HG02870 (cell line): Measurements from ENCODE around the gene SLC4A5.

Experiments
- ATAC-seq: cut with Tn5 transposase; IDR thresholded peaks from one replicate; pipeline ENCODE4 v1.9.1; 2021; ENCODE audit warnings: mild to moderate bottlenecking, moderate library complexity; ENCODE audit not compliant: unreplicated experiment

Gene SLC4A5, protein sequence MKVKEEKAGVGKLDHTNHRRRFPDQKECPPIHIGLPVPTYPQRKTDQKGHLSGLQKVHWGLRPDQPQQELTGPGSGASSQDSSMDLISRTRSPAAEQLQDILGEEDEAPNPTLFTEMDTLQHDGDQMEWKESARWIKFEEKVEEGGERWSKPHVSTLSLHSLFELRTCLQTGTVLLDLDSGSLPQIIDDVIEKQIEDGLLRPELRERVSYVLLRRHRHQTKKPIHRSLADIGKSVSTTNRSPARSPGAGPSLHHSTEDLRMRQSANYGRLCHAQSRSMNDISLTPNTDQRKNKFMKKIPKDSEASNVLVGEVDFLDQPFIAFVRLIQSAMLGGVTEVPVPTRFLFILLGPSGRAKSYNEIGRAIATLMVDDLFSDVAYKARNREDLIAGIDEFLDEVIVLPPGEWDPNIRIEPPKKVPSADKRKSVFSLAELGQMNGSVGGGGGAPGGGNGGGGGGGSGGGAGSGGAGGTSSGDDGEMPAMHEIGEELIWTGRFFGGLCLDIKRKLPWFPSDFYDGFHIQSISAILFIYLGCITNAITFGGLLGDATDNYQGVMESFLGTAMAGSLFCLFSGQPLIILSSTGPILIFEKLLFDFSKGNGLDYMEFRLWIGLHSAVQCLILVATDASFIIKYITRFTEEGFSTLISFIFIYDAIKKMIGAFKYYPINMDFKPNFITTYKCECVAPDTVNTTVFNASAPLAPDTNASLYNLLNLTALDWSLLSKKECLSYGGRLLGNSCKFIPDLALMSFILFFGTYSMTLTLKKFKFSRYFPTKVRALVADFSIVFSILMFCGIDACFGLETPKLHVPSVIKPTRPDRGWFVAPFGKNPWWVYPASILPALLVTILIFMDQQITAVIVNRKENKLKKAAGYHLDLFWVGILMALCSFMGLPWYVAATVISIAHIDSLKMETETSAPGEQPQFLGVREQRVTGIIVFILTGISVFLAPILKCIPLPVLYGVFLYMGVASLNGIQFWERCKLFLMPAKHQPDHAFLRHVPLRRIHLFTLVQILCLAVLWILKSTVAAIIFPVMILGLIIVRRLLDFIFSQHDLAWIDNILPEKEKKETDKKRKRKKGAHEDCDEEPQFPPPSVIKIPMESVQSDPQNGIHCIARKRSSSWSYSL

DNA sequence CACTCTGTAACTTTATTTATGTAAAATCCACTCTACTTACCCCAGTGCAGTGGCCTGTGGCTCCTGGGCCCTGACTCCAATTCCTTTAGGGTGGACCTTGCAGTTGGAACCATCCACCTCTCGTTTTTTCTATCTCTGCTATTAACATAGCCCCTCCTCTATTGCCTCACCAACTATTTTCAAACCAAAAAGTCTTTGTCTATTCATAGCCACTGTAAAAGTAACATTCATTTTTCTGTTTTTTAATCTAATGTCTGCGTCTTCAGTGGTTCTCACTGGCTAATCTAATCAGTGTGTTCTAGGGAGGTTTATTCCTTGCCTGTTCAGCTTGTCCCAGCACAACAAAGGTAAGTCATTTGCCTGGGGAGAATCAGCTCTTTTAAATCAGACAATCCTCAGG is at the start of gene SLC4A5:
Gene SLC4A5, minus strand, starts transcription at position 101 of the 400 bp plus-strand sequence. CDS start 28,393 bp downstream, outside the sequence.
- ATAC-seq = no peak

DNA sequence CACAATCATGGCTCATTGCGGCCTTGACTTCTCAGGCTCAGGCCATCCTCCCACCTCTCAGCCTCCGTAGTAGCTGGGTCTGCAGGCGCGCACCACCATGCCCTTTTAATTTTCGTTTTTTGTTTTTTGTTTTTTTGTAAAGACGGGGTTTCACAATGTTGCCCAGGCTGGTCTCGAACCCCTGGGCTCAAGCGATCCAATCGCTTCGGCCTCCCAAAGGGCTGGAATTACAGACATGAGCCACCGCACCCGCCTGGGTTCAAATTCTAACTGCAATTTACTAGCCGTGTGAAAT is 49.2 kb upstream of the SLC4A5 start:
- ATAC-seq = no peak

DNA sequence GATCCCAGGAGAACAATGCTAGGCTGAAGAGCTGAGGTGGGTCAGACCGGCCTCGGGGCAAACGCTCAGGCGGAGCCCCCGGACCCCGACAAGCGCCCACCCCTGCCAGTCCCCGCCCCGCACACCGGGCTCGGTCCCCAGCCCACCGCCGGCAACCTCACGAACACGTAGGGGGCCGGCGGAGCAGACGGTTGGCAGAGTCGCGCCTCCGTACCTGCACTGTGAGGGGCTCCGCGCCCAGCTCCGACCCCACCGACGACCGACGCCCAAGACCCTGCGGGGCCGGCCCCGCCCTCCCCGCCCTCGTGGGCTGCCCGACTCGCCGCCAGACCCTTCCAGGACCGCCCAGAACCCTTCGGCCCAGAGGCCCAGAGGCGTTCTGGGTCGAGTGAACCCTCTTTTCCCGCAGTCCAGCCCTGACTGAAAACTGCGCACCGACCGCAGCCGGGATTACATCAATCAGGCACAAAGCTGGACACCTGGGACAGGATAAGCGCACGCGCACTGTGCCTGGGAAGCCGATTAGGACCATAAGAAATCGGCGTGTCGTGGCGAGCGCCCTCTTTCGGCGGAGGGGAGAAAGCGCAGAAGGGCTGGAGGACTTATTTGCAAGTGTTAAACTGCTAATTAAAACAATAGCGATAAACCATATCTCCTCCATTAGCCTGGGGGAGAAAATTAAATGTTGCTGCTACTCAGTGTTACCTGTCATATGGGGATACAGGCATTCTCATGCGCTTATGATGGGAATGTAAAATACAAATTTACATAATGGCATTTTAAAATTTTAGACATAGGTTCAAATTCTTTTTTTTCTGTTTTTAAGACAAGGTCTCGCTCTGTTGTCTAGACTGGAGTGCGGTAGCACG is 48.6 kb upstream of the SLC4A5 start:
- ATAC-seq = peak; percentile 58

DNA sequence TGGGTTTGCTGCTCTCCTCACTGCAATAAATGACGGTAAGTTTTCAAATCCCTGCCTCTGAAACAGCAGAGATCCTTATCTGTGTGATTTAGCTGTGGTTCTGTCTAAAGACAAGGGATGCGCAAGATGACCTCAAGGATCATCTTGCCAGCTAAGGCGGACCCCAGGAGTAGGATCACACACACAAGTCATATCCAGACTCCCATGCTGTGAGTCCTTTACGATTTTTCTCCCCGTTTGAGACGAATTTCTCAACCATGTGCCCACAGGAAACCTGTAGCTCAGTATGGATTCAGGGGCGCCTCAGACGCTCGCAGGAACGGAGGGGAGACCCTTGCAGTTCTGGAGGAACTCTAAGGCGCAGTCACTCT is 48.0 kb upstream of the SLC4A5 start:
- ATAC-seq = no peak

DNA sequence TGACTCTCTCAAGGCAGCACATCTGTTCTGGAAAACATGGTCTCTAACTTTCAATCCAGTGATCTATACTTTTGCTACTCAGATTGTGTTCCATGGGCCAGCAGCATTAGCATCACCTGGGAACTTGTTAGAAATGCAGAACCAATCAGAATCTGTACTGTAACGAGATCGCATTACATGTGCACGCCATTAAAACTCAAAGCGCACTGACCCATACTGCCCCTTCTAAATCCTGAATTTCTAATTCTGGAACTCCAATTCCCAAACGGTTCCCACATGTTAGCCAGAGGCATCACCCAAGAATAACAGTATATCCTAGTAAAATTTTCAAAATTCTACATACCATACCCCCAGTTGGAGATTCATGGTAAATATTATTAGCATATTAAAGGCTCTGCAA is 47.4 kb upstream of the SLC4A5 start:
- ATAC-seq = no peak

DNA sequence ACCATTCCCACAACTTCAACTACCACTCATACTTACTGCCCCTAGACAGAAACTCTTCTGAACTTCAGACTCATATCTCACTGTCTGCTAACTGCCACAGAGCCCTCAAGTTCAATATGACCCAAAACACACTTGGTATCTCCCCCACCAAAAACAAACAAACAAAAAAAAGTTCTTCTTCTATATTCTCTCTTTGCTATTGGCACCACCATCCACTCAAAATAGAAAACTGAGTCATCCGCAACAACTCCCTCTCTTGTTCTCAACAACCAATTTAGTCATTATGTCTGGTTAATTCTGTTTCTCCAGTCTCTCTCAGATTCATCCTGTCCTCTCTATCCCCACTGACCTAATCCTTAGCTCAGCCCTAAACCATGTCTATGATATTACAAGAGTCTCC is 44.1 kb upstream of the SLC4A5 start:
- ATAC-seq = no peak

DNA sequence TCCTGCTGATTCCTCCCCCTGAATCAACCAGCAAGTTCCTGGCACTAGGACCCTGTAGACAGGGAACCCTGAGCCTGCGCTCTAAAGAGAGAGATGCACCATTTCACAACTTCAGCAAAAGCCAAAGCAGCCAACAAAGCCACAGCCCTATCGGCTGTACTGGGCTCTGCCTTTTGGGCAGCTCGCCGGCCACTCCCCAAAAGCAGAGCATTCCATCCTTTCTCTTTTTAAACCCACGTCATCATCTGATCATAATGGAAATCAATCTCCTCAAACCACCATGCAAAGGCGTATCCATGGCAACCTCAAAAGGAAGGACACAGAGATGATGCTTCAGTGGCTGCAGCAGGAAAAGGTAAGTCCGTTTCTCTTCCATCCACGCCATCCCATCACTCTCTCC is 42.2 kb upstream of the SLC4A5 start:
- no peak for ATAC-seq

DNA sequence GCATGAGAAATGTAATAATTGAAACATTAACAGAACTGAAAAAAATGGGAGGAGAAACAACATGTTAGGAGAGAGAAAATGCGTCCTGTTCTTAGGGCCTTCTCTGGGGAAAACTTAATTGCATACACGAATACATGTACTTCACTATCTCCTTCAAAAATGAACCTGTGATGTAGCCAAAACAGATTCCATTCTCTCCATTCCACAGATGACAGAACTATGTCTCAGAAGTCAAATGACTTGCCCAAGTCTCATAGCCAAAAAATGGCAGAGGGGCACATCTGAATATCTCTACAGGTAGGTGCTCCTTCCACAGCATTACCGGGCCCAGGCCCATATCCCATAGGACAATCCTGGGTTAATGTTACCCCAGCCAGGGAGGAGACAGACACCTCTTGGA is 40.8 kb upstream of the SLC4A5 start:
- ATAC-seq = no peak

DNA sequence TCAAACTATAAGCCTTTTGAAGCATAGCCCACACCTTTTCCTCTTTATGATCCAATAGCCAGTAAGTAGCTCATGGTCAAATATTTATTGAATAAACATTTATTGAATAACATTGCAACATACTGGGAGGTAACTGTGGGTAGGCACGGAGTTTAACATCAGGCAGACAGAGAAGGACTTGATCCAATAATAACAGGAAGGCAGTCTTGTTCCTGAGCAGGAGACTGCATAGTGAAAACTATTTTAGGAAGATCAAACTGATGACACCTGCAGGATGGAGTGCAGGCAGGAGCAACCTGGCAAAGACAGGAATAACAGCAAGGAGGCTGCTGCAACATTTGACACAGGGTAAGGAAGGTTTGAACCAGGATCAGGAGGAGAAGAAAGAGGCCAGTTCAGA is 40.0 kb upstream of the SLC4A5 start:
- no peak for ATAC-seq

DNA sequence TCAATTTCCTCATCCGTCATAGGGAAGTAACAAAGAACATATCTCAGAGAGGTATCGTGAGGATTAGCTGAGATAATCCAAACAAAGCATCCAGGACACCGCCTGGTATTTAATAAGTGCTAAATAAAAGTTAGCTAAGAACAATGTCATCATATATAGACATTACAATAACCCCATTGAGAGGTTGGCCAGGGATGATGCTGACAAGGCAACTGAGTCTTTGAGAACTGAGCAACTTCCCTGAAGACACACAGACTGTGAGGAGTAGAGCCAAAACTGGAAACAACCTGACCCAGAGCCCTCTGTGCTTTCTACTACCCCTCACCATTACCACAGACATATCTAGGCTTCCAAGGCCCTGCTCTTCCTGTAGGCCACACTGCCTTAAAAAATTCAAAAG is 38.5 kb upstream of the SLC4A5 start:
- ATAC-seq = no peak

DNA sequence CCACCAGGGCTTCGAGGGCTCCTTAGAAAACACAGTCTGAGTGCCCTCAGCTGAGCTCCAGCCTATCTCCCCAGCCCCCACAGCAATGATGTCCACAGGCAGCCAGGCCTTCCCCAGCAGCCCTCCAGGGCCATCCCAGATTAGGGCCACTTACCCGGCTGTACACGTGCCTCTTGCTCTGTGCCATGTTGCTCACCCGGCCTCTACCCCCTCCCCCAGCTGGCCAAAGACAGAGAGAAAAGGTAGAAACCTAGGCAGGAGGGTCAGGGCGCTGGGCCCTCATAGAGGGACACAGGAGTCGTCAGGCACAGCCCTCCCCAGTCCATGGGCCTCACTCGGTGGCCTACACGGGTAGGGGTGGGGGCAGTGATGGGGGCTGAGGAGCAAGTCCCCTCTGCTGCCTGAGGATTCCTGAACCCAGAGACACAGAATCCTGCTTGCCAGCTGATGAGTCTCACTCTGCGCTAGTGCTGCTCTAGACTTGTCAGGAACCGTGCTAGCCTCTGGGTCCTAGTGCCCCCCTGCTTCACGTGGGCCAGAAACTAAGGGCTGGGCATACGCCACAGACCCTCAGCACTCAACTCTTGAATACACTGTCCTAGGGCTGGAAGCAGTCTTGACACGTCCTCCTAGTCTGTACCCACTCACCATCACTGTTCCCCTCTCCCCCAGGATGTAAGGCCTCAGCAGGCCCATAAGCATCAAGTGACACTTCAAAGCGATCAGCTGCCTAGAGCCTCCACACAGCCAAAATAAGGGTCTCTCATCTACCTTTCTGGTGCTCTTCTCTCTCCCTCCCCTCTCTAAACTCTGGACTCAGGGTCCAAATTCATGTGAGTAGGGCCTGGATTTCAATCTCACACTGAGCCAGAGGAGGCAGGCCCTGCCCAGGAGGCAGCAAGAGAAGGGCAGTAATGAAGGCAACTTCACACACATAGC is 36.9 kb upstream of the SLC4A5 start, which contains the start of gene DCTN1:
Gene DCTN1, minus strand, starts transcription at position 461 of the 939 bp plus-strand sequence. Its CDS starts 274 bp downstream, at position 187.
- no peak for ATAC-seq

DNA sequence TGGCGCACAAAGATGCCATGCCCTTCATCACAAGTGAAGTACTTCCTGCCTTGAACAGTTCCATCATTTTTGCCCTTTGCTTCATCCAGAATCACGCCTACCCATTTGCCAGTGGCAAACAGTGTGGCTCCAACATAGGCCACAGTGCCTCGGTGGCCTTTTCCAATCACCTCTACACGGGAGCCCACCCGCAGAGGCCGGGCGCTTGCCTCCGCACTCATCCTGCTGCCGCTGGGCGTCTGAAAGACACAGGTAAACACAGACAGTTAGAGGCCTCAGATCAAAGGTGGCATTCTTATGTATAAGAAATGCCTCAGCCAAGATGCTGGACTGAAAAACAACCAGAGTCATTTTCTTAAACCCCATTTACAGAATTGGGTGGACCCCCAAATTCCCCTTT is 34.8 kb upstream of the SLC4A5 start:
- ATAC-seq = no peak

DNA sequence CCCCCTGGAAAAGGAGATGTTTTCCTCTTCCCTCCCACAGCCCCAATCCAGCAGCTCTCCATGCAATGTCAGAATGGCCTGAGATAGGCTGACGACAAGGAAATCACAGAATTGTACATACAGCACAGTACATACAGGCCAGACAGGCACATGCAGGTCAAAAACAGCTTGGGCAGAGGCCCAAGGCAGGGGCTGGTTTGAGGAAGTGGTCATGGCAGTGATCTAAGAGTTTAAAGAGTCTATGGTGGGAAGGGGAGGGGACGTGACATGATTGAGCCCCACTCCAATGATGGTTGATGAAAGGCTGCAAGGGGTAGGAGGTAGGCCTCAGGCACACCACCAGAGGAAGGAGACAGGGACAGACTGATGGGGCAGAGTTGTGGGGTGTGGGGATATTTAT is 32.6 kb upstream of the SLC4A5 start:
- no peak for ATAC-seq

DNA sequence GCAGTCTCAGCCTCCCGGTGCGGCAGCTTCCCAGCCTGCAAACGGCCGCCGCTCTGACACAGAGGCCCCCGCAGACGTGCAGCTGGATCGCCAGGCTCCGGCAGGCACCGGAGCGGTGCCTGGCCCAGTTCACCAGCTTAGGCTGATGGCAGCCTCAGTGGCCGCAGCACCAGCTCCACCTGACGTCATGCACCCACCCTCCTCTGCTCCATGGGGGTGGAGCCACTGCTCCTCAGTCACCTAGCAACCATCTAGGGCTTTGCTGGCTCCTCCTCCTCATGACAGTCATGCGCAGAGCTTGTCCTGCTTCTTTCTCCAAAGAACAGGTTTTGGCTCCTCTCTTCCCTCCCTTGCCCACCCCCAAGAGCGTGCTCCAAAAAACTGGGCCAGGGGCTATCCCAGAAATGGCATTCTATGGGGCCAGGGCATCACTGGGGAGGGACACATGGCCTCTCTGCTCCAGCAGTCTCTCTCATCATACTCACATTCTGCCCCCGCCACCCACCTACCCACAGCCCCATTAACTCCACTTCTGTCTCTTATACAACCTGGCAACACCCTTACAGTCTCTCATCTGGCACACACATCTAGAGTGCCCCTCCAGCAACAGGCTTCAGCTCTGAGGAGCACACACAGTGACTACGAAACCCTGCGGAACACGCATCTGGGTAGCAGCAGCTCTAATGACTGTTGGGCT is 31.4 kb upstream of the SLC4A5 start:
- ATAC-seq = no peak

DNA sequence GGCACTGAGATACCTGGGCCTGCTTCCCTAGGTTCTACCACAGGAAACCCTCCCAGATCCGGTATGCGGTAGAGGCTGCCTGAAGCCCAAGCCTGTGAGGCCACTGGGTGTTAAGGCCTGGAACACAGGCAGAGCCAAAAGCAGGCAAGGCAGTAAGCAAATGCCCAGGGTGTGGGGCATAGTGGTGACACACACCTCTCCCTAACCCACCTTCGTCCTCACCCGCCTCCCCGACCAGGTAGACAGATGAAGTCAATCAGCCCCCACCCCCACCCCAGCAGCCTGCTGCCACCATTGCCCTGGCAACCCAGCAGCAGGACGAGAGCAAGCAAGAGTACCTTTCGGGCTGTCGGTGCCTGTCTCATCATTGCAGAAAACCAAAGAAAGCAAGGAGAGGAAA is 30.8 kb upstream of the SLC4A5 start:
- no peak for ATAC-seq

DNA sequence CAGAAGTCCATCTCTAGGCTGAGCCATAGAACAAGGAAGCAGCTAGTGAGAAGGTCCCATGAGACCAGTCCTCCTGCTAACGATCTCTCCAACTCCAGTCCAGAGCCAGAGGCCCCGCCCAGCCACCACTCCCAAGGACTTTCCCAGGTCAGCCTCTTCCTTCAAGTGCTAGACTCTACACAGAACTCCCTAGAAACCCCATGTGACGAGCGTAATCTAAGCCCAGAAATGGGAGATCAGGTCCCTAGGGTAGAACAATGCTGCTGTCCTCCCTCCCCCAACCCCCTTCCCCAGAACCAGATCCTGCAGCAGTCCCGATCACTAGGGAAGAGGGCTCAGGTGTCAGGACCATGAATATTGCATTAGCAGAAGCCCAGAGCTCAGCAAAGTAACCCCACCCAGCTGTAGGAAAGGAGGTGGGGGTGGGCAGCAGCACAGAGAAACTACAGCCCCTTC is 30.0 kb upstream of the SLC4A5 start:
- ATAC-seq = no peak

DNA sequence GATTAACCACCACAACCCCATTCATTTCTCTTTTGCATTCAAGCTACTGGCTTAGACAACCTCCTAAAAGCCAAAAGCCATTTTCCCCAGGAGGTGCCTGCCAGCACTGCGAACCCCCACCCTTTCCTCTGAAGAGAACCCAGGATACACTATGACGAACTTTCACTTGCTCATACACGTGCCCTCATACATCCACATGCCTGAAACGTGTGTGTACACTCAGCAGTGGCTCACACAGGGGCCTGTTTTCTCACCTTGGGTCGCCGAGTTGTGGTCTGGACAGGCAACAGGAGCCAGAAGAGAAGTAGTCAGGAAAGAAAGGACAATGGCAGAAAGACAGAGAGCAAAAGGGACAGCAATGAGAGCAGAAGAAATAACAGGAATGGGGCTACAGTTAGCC is 29.5 kb upstream of the SLC4A5 start:
- no peak for ATAC-seq

DNA sequence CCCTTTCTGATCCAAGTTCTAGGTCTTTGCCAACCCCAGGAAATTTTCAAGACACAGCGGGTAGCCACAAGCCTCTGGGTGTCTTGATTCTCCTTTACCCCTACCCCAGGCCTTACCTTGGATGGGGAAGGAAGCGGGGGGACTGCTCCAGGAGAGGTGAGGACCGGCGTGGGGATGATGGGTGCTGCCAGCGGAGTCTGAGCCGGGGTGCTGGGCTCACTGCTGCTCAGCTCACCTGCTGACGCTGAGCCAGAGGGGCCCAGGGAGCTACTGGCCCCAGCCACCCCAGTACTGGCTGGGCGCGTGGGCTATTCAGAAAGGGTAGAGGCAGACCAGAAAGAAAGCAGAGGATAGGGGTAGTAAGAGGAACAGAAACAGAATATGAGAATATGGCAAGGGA is 28.2 kb upstream of the SLC4A5 start:
- no peak for ATAC-seq

DNA sequence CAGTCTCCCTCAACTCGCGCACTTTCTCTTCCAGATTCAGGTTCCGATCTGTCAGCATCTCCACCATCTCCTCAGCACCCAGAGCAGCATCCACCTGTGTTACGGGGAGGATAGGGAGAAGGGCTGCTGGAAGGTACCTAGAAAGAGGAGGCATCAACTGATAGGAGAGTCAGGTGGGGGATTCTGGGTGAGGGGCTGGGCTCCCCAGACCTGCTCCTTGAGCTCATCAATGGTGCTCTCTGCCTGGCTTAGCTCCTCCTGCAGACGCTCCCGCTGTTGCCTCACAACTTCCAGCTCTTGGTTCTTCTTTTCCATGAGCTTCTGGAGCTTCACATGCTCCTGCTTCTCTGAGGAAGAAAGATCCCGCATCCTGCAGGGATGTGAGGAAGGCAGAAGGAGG is 26.8 kb upstream of the SLC4A5 start:
- ATAC-seq = no peak
